GM21367 (cell line): ENCODE data around the gene MCM7.
A peak's percentile ranks its signal among the peaks of the same experiment; 100 is the strongest.

Experiments used
- ATAC-seq: cut with Tn5 transposase; IDR thresholded peaks from one replicate; pipeline ENCODE4 v1.9.1; 2021; ENCODE audit not compliant: unreplicated experiment

The MCM7 gene

DNA sequence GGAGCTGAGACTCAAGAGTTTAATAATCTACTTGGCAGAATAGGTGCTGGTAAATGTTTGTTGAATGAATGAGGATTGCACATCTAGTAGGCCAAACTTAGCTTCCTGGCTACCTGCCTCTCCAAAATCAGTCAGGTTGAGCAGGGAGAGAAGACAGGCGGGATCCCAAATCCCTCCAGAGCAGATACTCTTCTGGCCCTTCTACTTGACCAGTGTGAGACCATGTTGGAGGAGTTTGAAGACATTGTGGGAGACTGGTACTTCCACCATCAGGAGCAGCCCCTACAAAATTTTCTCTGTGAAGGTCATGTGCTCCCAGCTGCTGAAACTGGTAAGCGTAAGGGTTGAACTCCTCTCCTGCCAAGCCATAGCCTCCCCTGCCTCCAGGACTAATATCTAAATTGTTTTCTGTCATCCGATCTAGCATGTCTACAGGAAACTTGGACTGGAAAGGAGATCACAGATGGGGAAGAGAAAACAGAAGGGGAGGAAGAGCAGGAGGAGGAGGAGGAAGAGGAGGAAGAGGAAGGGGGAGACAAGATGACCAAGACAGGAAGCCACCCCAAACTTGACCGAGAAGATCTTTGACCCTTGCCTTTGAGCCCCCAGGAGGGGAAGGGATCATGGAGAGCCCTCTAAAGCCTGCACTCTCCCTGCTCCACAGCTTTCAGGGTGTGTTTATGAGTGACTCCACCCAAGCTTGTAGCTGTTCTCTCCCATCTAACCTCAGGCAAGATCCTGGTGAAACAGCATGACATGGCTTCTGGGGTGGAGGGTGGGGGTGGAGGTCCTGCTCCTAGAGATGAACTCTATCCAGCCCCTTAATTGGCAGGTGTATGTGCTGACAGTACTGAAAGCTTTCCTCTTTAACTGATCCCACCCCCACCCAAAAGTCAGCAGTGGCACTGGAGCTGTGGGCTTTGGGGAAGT is 23.4 kb upstream of the MCM7 start:
- ATAC-seq: no peak

DNA sequence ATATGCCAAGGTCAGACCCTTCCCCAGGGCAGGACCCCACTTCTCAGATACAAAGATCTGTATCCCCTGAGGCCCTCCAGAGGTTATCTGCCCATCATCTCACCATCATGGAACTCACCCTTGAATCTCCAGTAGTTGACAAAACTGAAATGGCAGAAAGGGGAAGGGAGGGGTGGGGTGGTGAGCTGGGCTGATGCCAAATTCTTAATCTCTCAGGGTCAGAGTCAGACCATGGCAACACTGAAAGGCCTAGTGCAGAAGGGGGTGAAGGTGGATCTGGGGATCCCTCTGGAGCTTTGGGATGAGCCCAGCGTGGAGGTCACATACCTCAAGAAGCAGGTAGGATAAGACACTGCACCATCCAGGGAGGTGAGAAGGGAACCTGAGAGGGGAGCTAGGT is 21.4 kb upstream of the MCM7 start:
- no peak for ATAC-seq

DNA sequence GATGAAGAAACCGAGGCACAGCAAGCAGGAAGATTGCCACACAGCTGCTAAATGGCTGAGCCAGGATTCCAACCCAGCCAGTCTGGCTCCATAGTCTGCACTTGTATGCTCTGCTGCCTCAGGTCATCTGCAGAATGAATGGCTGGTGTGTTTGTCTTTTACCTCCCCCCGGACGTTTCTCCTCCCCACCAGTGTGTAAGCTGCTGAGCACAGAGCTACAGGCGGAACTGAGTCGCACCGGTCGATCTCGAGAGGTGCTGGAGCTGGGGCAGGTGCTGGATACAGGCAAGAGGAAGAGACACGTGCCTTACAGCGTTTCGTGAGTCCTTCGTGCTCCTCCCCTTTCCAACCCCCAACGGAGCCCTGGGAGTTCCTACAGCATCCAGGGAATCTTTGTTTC is 20.9 kb upstream of the MCM7 start:
- ATAC-seq: no peak

DNA sequence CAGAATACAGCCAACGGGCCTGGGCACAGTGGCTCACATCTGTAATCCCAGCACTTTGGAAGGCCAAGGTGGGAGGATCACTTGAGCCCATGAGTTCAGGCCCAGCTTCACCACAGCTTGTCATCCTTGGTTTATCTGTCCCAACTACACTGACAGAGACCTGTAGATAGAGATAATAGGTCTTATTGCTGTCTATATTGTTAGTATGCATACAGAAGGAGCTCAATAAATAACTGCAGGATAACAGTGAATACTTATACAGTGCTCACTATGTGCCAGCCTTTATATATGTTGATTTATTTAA is 19.5 kb upstream of the MCM7 start:
- ATAC-seq: no peak

DNA sequence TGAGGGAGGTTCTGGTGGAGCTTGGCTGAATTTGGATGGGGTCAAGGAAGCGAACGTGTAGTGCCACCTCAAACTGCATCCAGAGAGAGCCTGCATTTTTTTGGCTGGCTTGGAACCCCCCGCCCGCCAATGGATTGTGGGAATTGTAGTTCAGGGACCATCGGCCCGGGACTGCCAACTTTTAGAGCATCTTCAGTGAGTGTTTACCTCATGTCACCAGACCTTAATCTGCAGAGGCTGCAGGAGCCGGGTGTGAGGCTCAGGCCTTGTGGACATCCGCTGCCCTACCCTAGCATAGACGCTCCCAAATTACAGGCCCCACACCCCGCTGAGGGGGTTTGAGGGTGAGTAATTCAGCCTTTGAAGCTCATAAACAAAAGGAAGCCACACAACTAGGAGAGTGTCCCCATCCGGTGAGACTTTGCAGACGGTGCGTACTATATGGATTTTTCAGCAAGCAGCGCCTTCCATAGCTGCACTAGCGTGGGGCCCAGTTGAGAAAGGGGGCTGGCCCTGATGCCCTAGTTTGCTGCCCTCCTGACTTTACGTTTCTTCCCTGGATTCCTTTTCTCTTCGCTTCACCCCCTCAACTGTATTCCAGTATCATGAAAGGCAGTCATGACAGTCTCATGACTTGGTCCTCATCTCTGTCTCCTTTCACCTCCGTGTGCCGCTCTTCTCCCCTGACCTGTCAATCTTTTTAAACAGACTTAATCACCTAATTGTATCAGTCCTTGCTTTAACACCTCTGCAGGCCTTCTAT is 19.0 kb upstream of the MCM7 start:
- ATAC-seq: peak; percentile 19

DNA sequence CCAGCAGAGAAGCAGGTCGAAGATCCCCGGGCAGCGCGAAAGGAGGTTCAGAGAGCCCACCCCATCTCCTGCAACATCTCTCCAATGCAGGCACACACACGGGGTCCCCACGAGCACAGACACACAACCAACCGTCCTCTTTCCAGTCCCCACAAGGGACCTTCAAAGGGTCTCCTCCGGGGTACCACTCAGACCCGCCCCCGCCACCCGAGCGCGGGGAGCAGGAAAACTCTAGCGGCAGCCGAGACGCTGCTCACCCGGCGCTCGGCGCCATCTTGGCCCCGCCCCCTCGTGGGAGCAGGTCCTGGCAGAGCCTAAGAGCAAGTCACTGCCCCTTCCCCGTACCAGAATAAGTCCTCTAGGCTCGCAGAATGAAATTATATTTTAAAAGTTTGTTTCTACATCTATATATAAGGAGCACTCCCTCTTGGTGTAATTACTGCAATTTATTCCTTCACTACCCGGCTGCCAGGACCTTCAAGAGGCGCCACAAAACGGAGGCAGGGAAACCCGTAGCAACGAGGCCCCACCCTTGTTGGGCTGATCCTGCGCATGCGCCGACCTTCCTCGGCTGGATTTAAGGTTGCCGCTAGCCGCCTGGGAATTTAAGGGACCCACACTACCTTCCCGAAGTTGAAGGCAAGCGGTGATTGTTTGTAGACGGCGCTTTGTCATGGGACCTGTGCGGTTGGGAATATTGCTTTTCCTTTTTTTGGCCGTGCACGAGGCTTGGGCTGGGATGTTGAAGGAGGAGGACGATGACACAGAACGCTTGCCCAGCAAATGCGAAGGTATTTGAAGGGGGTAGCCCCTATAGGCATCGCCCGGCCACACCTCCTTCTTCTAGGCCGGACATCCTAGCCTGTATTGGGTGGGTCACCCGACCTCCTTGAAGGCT is 18.1 kb upstream of the MCM7 start, which contains the start of the genes CNPY4 and TAF6:
Gene CNPY4 (plus strand): TSS at position 563 of the 898 bp plus-strand sequence. CDS start 111 bp downstream, at position 674.
Gene TAF6 (minus strand): TSS at position 287 of the 898 bp plus-strand sequence. CDS start 5,149 bp downstream, outside the sequence.
- ATAC-seq: peak; percentile 55

DNA sequence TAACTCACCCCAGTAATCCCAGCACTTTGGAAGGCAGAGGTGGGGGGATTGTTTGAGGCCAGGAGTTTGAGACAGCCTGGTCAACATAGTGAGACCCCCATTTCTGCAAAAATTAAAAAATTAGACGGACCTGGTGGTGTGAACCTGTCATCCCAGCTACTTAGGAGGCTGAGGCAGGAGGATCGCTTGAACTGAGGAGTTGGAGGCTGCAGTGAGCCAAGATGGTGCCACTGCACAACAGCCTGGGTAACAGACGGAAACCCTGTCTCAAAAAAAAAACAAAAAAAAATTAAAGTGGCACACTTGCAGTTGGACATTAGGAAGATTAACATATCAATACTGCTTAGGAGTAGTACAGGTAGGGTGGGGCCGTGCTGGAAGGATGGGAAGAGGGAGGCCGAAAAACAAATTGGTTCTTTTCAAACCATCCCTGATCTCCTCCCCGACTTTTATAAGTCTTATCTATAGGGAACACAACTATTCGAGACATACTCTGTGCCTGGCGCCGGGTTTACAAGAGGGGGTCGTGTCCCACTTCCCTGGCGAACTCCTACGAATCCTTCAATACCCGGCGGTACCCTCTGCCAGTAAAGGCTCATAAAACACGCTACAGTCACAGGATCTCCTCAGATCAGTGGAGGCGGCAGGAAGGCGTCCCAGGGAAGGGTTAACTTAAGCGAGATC is 17.3 kb upstream of the MCM7 start:
- ATAC-seq: no peak

DNA sequence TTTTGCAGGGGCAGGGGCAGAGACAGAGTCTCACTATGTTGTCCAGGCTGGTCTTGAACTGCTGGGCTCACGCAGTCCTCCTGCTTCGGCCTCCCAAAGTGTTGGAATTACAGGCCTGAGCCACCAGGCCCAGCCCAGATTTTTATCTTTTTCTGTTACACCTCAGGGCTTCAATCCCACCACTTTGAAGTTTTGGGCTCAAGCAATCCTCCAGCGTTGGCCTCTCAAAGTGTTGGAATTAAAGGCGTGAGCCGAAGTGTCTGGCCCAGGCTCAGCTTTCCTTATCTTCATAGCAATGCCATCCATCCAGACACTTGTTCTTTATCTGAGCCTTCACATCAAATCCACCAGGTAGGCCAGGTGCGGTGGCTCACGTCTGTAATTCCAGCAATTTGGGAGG is 13.8 kb upstream of the MCM7 start:
- ATAC-seq: no peak

DNA sequence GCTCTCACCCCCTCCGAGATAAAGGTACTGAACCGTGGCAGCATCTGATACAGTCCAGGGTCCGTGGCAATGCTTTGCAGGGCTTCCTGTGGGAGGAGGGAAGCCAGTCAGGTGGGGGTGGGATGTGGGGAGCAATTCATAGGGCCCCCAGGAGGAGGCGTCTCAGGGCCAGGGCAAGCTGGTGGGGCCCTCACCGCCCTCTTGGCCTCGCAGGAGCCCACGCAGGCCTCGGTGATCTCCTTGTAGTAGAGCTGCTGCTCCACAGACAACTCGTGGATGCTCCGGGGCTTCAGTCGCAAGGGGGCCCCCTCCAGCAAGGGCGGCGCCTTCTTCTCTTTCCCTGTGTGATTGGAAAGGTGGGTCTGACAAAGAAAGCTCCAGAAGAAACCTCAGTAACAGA is 10.7 kb upstream of the MCM7 start:
- ATAC-seq: no peak

DNA sequence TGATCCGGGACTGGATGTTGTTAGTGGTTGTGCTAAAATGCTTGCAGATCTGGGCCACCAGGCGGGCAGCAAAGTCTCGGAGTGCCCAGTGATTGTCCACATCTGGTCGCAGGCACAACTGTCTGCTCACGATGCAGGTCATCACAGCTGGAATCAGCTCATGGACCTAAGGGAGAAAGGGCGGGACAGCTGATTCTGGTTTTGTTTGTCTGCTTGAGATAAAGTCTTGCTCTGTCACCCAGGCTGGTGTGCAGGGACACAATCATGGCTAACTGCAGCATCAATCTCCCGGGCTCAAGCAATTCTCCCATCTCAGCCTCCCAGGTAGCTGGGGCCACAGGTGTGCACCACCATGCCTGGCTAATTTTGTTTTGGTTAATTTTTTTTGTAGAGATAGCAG is 10.0 kb upstream of the MCM7 start:
- ATAC-seq: no peak

DNA sequence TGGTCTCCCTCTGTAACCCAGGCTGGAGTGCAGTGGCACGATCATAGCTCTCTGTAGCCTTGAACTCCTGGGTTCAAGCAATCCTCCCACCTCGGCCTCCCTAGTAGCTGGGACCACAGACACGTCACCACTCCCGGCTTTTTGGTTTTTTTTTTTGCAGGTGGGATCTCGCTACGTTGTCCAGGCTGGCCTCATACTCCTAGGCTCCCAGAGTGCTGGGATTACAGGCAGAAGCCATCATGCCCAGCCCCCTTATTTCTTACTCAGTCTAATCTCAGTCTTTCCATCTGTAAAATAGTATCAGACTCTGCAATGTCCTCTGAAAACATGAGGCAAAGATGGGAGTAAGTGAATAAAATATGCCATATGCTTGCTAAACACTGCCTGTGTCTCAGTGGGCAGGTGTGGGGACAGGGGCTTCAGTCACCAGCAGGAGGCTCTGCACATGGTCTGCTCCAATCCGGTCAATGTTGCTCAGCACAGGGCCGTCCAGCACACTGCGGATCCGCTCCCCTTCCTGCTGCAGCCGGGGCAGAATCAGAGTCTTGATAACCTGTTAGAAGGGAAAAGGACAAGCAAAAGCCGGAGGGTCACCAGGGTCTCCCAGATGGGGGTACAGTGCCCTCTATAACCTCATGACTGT is 8.4 kb upstream of the MCM7 start:
- ATAC-seq: no peak

DNA sequence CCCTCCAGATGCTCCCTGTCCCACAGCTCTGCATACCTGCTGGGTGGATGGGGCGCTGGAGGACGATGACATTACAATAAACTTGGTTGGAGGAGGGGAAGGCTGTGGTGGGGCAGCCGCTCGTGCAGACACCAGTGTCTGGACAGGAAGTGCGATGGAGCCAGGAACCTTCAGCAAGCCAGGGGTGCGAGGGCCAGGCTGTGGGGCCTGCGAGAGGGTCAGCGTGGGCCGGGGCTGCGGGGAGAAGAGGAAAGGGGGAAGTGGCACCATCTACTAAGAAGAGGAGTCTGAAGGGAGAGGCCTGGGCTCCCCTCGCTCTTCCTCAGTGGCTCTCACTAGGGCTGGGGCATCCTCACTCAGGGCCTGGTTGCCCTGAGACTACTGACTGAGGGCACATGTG is 6.7 kb upstream of the MCM7 start:
- no peak for ATAC-seq

DNA sequence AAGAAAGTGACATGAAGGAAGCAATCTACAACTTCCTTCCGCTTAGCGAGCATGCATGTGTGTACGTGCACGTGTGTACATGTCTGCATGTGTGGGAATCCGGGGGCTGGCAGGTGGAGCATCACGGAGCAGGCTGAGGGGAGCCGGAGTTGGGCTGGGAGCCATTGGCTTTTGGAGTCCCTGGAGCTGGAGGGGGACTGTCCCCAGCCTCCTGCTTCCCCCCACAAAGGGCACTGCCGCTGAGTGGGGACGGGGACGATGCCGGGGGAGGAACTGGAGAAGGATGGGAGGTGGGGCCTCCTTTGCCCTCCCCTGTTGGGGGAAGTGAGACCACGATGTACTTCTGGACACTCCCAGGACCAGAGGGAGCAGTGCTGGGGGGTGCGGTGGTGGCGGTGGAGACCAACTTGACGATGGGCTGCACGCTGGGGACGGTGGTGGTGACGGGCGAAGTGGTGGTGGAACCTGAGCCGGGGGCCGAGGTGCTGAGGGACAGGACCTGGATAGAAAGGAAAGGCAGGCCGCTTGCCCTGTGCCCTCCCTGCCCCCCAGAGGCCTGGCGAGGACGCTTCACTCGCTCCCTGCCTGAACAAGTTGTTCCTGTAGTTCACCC is 6.0 kb upstream of the MCM7 start:
- no peak for ATAC-seq

DNA sequence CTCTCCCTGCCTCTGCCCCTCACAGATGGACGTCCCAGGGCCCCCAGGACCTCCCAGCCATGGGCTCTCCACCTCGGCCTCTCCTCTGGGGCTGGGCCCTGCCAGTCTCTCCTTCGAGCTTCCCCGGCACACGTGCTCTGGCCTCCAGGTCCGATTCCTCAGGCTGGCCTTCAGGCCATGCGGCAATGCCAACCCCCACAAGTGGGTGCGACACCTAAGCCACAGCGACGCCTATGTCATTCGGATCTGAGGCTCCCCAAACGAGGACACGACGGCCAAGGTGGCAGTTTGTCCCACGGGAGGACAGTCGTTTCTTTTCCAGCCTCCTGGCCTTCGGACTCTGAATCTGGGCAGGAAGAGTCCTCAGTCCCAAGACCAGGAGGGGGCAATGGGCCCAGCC is 5.4 kb upstream of the MCM7 start:
- no peak for ATAC-seq

DNA sequence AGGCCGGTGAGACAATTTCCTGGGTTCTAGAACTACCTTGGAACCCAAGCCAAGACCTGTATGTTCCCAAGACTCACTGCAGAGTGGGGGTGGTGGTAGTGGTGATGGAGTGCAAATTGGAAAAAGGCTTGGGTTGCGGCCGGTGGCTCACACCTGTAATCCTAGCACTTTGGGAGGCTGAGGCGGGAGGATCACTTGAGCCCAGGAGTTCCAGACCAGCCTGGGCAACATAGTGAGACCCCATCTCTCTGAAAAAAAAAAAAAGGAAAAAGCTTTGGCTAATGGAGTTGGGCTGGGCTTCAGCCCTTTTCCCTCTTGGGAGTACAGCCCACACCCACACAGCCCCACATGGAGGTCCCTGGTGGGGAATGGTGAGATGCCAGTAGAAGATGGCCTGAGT is 4.3 kb upstream of the MCM7 start:
- no peak for ATAC-seq

DNA sequence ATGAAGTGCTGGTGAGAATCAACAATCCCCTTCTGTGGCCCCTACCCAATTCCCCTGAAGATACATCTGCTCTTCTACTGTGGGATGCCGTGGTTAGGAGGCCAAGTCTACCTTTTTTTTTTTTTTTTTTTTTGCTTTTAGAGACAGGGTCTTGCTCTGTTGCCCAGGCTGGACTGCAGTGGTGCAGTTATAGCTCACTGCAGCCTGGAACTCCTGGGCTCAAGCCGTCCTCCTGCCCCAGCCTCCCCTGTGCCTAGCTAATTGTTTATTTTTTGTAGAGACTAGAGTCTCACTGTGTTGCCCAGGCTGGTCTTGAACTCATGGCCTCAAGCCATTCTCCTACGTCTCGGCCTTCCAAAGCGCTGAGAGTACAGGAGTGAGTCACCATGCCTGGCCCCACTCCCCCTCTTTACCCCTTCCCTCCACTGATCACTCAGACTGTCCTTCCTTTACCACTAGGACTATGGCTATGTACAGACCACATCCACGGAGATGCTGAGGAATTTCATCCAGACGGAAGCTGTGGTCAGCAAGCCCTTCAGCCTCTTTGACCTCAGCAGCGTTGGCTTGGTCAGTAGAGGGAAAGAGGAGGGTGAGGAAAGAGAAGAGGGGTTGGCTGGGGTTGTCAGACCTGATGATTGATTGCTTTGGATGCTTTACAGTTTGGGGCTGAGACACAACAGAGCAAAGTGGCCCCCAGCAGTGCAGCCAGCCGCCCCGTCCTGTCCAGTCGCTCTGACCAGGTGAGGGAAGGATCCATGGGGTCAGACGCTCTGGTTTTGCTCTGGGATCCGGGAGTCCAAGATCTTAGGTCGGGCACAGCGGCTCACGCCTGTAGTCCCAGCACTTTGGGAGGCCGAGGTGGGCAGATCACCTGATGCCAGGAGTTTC is 2.0 kb upstream of the MCM7 start:
- ATAC-seq: no peak

DNA sequence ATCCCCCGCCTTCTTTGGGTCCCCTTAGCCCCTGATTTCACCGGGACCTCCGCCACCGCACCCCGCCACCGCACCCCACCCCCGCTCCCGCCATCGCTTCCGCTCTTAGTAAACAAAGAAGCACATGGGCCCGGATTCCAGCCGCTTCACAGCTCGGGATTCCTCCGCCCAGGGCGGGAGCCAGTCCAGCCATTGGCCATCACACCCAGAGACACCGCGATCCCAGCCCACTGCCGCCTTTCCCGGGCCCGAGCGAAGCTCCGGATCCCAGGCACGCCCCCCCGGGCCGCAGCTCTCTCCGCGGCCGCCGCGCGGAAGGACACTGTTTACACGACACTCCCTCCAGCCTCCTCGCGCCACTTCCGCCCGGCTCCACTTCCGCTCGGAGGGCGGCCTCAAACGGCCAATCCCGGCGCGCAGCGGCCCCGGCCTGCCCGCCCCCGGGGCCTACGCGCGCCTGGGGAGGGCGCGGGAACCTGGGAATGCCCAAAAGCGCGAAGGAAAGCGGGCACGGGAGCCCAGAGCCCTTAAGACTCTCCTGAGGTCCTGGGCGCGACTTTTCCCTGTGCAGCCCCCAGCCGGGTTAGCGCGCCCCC is 679 bp downstream of the MCM7 start:
- ATAC-seq: peak; percentile 66

DNA sequence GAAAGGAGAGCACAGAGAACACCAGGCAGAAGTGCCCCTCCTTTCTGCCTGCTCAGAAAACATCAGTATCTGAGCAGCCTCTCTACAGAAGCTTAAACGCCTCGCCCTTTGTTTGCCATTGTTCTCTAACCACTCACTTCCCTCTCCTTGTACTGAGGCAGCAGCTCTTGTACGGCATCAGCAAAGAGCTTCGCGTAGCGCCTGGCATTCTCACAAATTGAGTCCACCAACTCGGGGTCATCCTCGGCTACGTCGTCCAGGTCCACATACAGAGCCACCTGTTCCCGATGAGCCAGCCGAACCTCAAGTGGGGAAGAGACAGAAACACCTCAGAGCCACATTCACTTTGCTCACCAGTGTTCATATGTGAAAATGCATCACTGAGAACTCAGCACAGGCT is 1.7 kb downstream of the MCM7 start:
- ATAC-seq: no peak
